ENCODE measurements around the gene FAF2. TPM values are rescaled to one million over a fixed set of nuclear protein-coding genes. Genes with fewer than 3 reads are reported as not detected.

The FAF2 gene
- total RNA-seq, 1 donor from 2014 or later = 37.9 TPM

DNA sequence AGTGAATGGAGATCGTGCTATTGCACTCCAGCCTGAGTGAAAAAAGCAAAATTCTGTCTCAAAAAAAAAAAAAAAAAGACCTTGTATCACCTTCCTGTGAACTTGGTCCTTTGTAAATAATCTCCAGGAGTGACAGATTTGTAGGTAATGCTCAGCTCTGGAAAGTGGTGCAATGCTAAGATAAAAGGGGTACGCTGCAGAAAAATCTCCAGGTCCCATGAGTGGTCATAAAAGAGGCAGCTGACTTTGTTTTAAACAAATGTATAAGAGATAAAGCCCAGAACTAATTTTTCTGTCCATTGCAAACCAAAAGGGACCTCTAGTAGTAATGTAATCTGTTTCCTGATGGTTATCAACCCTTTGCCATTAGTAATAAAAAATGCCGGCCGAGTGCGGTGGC lies 55.3 kb downstream of the FAF2 start:
- no peak for DNase-seq (ENCODE audit: low read depth, low spot score)

DNA sequence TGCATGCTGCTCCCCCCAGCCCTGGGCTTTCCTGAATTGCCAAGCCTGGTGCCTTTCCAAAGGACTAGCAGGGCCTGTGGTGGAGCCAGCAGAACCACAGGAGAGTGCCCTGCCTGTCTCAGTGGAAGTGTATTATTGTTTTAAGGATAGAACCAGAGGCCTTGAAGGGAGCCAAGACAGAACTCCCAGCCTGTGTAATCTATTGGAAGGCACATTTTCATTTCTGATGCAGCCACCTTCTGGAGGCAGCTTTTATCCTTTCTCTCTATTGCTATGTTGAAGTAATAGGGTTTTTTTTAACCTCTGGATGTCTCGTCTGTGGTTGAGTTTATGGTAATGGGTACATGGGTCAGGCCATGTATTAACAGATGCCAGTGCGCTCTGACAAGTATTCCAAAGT lies 59.7 kb downstream of the FAF2 start:
- DNase-seq (ENCODE audit: low read depth, low spot score) = no peak

DNA sequence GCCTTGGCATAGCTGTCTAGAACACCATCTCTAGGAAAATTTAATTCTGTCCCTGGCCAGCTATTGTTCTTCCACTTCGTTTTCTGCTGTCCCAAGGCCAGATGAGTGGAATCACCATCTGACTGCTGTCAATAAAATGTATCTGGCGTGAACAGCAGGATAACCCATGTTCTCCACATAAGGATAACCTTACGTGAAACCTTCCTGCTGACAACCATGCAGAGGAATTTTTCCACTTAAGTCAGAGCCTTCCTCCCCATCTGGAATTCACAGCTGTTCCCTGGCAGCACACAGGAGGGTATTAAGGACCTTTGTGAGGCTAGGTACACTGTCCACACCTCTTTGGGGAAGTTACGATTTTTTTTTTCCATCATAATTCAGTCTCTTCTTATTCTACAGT lies 60.4 kb downstream of the FAF2 start:
- DNase-seq (ENCODE audit: low read depth, low spot score) = no peak

DNA sequence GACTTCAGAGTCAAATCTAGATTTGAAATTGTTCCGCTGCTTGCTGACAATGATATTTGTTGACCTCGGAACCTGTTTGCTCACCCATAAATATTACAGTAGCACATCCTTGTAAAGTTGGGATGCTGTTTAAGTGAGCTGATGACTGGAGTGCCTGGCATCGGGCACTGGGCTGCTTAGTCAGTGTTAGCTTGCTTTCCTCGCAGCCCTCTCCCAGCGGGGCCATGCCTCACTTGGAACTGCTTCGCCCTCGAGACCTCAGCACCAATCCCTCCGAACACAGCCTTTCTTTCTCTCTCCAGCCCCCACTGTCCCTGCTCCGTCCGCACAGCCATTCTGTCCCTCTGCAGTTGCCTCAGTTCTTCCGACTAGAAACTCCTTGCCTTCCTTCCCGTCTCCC lies 65.6 kb downstream of the FAF2 start:
- no peak for DNase-seq (ENCODE audit: low read depth, low spot score)

DNA sequence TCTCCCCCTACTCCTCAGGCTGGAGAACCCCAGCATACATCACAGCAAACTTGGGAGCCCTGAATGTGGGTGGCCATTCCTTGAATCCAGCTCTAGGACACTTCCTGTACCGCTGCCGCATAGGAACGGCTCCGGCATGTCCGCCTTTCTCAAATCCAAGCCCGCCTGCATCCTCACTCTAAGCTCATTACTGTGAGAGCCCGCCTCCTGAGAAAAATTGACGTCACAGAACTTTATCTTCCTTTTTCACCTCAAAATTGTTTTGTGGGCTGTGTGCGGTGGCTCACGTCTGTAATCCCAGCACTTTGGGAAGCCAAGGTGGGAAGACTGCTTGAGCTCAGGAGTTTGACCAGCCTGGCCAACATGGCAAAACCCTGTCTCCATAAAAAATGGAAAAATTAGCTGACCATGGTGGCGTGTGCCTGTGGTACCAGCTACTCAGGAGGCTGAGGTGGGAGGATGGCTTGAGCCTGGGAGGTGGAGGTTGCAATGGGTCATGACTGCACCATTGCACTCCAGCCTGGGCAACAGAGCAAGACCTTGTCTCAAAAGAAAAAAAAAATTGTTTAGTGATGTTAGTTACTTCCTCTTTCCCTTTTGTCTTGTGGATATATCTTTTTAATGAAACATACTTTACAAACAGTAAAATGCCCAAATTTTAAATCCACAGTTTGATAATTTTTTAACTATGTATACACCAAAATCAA lies 66.2 kb downstream of the FAF2 start:
- no peak for DNase-seq (ENCODE audit: low read depth, low spot score)

DNA sequence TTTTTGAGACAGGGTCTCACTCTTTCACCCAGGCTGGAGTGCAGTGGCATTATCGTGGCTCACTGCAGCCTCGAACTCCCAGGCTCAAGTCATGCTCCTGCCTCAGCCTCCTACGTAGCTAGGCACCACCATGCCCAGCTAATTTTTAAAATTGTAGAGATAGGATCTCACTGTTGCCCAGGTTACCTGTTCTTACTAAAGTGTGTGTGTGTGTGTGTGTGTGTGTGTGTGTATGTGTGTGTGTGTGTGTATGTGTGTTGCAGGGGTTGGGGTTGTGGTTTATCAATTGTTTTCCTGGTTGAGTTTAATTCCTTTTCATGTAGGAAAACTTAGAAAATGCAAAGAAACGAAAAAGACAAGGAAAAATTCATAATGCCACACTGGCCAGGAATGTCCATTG lies 67.2 kb downstream of the FAF2 start:
- DNase-seq (ENCODE audit: low read depth, low spot score) = no peak

DNA sequence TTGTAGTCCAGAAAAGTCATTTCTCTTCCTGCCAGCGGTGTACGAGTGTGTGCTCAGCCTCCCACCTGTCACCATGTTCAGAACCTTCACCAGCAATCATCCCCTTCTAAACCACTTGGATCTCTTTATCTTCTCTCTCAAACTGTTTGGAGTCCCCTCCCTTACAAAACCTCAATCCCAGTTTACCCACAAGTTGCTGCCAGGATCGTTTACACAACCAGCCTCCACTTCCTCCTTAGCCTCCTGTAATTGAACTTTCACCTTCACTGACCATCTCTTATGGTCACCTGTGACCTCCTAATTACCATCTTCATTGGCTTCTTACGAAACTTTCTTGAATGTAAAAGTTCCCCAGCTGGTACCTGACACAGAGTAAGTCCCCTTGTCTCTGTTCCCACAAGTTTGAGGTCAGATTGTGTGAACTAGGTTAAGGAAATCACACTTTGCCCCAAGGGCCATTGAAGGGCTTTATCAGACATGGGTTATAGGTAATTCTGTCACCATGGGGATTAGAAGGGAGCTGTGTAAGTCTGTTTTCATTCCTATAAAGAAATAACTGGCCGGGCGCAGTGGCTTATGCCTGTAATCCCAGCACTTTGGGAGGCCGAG lies 69.0 kb downstream of the FAF2 start:
- no peak for DNase-seq (ENCODE audit: low read depth, low spot score)

DNA sequence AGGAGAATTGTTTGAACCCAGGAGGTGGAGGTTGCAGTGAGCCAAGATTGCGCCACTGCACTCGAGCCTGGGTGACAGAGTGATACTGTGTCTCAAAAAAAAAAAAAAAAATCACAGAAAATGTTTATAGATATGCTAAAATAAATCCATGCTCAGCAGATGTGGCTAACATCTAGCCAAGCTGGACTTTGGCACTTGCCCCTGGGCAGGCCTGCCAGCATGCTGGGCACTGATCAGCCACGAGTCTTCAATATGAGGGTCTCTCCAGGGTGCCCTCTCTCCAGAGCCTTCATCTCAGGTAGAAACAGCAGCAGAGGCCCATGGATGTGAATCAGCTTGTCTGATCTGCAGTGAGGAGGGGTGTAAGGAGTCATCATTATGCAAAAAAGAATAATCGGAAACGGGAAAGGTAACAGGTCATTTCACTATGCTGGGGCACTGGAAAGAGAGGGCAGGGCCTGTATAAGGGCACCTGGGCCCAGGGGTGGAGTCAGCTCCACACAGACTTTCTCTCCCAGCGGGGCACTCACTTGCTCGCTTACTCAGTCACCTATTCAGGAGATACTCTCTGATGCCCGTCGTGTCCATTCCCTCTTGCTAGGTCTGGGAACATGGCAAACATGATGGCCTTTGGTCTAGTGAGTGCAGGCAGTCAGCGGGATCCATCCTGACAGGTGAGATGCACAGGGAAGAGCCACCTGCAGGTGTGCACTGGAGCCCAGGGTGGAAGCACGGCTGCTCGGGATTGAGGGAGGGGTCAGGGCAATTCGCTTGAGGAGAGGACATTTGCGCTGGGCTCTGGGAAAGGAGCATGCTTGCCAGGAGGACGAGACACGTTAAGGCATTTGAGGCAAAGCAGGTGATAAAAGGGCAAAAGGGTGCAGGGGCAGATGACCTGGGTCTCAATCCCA lies 71.9 kb downstream of the FAF2 start:
- DNase-seq (ENCODE audit: low read depth, low spot score) = no peak

DNA sequence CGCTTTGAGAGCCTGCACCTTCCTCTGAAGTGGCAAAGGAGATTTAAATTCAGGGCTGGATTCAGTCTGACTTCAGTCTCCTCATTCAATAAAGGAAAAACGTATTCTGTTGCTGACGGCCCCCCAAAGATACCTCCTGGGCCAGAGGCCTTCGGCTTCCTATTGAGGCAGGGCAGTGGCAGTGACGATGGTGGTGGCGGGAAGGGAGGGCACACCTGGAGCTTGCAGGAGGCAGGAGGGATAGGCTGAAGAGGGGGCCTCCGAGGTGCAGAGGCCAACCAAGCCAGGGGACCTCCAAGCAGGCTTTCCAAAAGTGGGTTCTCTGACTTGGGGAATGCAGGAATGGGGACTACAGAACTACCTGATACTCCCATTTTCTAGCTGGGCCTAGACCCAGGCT lies 73.1 kb downstream of the FAF2 start:
- DNase-seq (ENCODE audit: low read depth, low spot score) = no peak

DNA sequence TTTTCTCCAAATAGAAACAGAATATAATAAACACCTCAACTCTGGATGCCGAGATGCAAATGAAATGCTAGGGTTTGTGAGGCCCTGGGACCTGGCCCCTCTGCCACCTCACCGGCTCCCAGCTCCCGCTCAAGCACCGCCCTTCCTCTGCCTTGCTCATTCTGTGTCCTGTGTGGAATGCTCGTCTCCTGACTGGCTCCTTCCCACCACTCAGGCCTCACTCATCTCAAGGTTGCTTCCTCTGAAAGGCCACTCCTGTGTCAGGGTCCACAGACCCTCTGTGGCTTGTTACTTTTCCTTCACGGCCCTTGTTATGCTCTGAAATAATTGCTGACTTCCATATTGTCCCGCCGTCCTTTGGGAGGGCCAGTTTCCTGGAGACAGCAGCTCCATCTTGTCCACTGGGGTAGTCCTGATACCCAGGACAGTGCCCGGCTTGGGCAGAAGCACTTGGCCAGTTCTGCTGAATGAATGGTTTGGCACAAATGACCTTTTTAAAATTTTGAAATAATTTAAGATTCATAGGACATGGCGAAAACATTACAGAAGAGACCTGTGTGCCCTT lies 73.6 kb downstream of the FAF2 start:
- DNase-seq (ENCODE audit: low read depth, low spot score) = no peak

DNA sequence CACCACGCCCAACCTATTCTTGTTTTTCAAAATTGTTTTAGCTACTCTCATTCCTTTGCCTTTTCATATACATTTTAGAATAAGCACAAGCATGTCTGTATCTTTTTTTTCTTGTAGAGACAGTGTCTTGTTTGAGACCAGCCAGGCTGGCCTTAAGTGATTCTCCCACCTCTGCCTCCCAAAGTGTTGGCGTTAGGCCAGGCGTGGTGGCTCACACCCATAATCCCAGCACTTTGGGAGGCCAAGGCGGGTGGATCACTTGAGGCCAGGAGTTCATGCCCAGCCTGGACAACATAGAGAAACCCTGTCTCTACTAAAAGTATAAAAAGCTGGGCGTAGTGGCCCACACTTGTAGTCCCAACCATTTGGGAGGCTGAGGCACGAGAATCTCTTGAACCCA lies 76.0 kb downstream of the FAF2 start:
- DNase-seq (ENCODE audit: low read depth, low spot score) = no peak

DNA sequence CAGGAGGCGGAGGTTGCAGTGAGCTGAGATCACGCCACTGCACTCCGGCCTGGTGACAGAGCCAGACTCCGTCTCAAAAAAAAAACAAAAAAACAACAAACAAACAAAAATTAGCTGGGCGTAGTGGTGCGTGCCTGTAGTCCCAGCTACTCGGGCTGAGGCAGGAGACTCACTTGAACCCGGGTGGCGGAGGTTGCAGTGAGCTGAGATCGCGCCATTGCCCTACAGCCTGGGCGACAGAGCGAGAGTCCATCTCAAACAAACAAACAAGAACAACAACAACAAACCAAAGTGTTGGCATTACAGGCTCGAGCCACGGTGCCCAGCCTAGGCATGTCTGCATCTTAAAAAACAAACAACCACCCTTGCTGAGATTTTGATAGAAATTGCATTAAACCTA lies 76.8 kb downstream of the FAF2 start:
- DNase-seq (ENCODE audit: low read depth, low spot score) = no peak

DNA sequence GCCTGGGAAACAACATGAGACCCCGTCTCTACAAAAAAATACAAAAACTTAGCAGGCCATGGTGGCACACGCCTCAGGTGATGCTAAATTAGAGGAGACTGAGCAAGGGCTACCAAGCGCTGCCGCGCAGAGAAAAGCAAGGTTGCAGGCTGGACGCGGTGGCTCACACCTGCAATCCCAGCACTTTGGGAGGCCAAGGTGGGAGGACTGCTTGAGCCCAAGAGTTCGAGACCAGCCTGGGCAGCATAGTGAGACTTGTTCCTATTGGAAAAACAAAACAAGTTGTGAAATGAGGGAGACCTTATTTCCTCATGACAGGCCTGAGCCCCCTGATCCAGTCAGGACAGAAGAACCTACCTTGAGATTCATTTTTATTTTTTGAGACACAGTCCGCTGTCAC lies 77.5 kb downstream of the FAF2 start:
- no peak for DNase-seq (ENCODE audit: low read depth, low spot score)

DNA sequence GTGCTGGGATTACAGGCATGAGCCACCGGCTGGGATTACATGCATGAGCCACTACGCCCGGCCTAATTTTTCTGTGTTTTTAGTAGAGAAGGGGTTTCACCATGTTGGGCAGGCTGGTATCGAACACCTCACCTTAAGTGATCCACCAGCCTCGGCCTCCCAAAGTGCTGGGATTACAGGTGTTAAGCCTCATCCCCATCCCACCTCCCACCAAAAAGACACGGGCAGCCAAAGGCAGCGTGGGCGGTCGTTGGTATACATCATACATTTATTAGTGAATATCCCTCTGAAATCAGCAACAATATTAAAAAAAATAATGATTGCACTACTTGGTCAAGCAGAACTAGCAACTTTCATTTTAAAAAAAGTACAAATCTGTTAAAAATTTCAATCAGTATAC lies 78.3 kb downstream of the FAF2 start:
- DNase-seq (ENCODE audit: low read depth, low spot score) = no peak

DNA sequence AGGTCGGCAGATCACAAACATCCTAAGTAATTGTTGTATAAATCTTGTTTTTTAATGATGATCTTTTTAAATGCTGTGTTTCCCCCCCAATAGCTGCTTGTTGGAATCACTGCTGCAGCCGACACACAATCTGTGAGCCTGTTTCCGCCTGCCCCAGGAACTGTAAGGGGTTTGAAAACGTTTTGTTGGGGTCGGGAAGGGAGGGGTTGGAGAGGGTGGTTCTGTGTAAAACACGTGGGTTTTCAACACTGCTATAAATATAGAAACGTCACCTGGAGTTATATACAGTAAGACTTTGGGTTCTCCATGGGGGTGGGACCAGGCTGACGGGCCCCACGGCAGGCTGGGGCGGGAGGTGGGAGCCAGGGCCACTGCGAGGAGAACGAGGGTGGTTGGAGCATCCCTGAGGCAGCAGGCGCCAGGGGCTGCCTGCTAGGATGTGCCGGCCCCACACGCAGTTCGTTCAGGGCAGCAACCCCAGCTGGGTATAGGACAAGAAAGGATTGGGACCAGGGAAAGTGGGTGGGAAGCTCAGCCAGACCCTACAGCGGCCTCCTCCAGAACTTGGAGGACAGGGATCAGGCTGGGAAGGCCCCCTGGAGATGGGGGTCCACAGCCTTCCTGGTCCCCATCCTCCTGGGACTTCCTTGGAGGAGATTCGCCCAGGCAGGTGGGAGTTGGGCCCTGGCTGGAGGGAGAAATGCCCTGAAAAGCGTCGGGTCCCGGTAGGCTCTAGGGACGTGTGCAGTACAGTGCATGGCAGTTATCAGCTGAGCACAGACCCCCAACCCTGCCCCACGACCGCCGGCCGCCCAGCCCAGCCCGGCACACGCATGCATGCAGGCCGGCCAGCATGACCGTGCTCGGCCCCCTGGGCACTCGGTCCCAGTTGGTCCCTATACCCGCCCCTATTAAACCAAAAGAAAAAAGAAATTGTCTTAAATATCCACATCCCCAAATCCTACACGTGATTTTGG lies 79.3 kb downstream of the FAF2 start:
- DNase-seq (ENCODE audit: low read depth, low spot score) = no peak

DNA sequence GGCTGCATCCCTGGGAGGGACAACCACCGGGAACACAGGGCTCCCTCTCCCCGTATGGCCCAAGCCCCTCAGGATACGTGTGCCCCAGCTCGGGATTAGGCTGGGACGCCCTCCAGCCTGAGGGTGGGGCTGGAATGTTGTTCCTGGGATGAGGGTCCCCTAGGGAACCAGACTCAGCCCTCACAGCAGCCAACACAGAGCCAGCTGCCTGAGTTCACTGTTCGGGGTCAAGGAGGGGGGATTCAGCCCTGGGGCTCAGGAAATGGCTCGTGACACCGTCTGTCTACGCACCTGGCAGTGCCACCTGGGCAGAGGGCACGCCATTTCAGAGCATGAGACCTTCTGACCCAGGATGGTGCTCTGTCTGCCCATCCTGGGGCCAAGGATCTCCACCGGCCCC lies 80.1 kb downstream of the FAF2 start:
- no peak for DNase-seq (ENCODE audit: low read depth, low spot score)

DNA sequence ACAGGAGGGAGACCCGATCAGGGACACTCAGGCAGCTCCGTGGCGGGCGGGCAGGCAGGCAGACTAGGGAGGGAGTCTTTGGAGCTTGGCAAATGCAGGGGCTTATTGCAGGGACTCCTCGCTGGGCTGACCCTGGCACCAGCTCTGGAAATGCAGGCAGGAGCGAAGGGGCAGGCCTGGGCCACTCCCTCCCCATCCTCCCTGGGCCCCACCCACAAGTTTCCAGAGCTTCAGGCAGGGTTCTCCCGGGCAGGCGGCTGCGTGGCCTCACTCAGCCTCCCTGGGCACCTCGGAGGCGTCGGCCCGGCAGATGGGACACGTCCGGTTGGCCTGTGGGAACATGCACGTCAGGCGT lies 80.6 kb downstream of the FAF2 start:
- no peak for DNase-seq (ENCODE audit: low read depth, low spot score)

DNA sequence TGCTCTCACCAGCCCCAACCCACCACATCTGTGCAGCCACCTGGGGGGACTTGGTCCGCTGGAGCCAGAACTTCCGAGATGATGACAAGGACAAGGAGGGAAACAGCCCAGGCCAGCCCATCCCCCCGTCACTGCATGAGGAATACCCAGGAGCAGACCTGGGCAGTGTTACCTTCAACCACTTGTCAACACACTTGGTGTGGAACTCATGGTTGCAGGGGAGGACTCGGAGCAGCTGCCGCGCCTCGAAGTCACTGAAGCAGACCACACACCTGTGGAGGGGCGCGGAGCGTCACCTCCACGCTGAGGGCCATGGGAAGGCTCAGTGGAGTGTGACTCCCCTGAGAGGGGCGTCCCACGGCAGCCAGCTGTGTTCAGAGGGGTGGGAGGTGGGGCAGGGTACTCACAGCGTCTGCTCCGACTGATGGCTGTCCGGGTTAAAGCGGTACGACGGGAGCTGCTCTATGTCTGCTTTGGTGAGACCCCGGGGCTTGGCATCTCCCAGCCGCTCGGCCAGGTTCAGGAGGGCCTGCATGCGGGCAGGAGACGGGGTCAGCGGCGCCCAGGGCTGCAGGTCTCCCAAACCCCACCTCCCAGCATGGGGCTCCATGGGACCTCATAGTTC lies 81.0 kb downstream of the FAF2 start:
- DNase-seq (ENCODE audit: low read depth, low spot score) = no peak

DNA sequence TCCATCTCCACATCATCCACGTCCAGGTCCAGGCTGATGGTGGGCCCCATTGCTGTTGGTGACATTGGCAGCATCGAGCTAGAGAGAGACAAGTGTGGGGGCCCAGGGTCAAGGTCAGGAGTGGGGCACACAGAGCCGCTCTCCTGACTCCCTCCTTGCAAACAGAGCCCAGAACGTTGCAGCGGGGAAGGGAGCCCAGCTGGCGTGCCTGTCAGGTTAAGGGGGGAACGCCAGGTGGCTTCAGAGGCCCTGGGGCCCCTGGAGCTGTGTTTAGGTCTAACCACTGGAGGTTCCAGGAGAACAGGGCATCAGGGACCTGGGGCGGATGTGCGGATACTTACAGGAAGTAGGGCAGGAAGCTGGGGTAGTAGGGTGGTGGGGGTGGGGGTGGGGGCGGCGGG lies 81.6 kb downstream of the FAF2 start:
- DNase-seq (ENCODE audit: low read depth, low spot score) = no peak

DNA sequence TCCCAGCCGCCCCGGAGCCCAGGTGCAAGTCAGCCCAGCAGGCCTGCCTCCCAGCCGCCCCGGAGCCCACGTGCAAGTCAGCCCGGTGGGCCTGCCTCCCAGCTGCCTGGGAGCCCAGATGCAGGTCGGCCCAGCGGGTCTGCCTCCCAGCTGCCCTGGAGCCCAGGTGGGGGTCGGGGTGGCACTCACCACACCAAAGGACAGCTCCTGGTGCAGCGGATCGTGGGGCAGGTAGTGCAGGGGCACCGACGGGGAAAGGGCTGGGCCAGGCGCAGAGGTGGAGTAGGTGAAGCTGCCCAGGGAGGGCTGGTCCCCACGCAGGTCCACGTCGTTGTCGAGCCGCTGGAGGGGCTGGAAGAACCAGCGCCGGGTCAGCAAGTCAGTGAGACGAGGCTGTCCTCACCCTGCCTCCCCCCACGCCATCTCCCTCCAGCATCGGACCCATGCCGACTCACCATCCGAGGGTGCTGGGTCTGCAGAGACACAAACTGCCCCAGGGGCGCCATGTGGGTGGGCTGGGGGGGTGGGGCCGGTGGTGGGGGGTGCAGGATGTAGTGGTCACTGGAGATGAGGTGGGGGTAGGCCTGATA lies 82.3 kb downstream of the FAF2 start:
- DNase-seq (ENCODE audit: low read depth, low spot score) = no peak
